HL-60 (cell line): ENCODE measurements around the gene RPL35A.

Experiments
- DNase-seq, 2 experiments: peaks; one replicate each; pipeline ENCODE4 v3.0.0-alpha.2; 2010 to 2020; ENCODE audit warnings: low read depth in 1 of 2, low spot score in 1 of 2
- H3K27ac ChIP-seq: fragments of 250-450 bp; sonication (Bioruptor Pico); replicated peaks from 2 replicates; pipeline ENCODE4 v1.5.1; 2020; ENCODE audit warnings: mild to moderate bottlenecking, moderate library complexity
- H3K27me3 ChIP-seq: fragments of 250-450 bp; sonication (Bioruptor Pico); 2 replicates; pipeline ENCODE4 v1.5.1; 2021; ENCODE audit warnings: mild to moderate bottlenecking, moderate library complexity; ENCODE audit not compliant: insufficient read depth, poor library complexity, severe bottlenecking
- H3K4me3 ChIP-seq: replicated peaks from 2 replicates; pipeline ENCODE4 v1.5.1; 2011; ENCODE audit warnings: mild to moderate bottlenecking, control low read depth, low read length; ENCODE audit not compliant: insufficient read depth
- GABPA ChIP-seq: IDR thresholded peaks from 2 replicates; pipeline ENCODE4 v1.6.1; 2012; ENCODE audit warnings: low read depth
- POLR2AphosphoS5 ChIP-seq: IDR thresholded peaks from 2 replicates; pipeline ENCODE4 v1.6.1; 2012; ENCODE audit warnings: low read depth
- SPI1 ChIP-seq: IDR thresholded peaks from 2 replicates; pipeline ENCODE4 v1.6.1; 2012; ENCODE audit warnings: low read depth, mild to moderate bottlenecking, borderline replicate concordance
- TF ChIP-seq, protein P1 (sequence below): IDR thresholded peaks from 2 replicates; pipeline ENCODE4 v1.6.1; 2012; ENCODE audit warnings: low read depth; ENCODE audit not compliant: insufficient replicate concordance
- TF ChIP-seq, protein P2 (sequence below): IDR thresholded peaks from one replicate; pipeline ENCODE4 v1.5.1; 2011; ENCODE audit warnings: low read length, control low read depth, inconsistent platforms; ENCODE audit not compliant: insufficient read depth

RPL35A gene

DNA sequence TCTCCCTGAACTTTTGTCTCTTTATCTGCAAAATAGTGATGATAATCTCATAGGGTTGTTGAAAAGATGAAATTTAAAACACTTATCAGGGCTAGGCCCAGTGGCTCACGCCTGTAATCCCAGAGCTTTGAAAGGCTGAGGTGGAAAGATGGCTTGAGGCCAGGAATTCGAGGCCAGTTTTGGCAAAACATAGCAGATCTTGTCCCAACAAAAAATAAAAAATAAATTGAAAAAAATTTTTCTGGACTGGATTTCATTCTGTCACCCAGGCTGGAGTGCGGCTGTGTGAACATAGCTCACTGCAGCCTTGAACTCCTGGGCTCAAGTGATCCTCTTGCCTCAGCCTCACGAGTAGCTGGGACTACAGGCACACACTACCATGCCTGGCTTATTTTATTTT is 39.7 kb downstream of the RPL35A start:
- TF ChIP-seq SPI1 (no peak), GABPA (no peak), POLR2AphosphoS5 (no peak)
- TF ChIP-seq, protein P1, sequence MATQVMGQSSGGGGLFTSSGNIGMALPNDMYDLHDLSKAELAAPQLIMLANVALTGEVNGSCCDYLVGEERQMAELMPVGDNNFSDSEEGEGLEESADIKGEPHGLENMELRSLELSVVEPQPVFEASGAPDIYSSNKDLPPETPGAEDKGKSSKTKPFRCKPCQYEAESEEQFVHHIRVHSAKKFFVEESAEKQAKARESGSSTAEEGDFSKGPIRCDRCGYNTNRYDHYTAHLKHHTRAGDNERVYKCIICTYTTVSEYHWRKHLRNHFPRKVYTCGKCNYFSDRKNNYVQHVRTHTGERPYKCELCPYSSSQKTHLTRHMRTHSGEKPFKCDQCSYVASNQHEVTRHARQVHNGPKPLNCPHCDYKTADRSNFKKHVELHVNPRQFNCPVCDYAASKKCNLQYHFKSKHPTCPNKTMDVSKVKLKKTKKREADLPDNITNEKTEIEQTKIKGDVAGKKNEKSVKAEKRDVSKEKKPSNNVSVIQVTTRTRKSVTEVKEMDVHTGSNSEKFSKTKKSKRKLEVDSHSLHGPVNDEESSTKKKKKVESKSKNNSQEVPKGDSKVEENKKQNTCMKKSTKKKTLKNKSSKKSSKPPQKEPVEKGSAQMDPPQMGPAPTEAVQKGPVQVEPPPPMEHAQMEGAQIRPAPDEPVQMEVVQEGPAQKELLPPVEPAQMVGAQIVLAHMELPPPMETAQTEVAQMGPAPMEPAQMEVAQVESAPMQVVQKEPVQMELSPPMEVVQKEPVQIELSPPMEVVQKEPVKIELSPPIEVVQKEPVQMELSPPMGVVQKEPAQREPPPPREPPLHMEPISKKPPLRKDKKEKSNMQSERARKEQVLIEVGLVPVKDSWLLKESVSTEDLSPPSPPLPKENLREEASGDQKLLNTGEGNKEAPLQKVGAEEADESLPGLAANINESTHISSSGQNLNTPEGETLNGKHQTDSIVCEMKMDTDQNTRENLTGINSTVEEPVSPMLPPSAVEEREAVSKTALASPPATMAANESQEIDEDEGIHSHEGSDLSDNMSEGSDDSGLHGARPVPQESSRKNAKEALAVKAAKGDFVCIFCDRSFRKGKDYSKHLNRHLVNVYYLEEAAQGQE: no peak
- TF ChIP-seq, protein P2, sequence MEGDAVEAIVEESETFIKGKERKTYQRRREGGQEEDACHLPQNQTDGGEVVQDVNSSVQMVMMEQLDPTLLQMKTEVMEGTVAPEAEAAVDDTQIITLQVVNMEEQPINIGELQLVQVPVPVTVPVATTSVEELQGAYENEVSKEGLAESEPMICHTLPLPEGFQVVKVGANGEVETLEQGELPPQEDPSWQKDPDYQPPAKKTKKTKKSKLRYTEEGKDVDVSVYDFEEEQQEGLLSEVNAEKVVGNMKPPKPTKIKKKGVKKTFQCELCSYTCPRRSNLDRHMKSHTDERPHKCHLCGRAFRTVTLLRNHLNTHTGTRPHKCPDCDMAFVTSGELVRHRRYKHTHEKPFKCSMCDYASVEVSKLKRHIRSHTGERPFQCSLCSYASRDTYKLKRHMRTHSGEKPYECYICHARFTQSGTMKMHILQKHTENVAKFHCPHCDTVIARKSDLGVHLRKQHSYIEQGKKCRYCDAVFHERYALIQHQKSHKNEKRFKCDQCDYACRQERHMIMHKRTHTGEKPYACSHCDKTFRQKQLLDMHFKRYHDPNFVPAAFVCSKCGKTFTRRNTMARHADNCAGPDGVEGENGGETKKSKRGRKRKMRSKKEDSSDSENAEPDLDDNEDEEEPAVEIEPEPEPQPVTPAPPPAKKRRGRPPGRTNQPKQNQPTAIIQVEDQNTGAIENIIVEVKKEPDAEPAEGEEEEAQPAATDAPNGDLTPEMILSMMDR: no peak
- no peak for DNase-seq

DNA sequence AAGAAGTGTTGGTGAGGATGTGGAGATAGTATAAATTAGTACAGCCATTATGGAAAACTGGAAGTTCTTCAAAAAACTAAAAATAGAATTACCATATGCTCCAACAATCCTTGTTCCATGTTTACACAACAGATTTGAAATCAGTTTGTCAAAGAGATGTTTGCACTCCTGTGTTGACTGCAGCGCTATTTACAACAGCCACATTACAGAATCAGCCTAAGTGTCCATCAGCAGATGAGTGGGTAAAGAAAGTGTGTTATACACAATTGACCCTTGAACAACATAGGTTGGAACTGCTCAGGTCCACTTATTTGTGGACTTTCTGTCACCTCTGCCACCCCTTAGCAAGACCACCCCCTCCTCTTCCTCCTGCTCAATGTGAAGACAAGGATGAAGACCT is 44.7 kb downstream of the RPL35A start:
- no peak for TF ChIP-seq SPI1
- TF ChIP-seq, protein P1: no peak
- TF ChIP-seq GABPA: no peak
- no peak for TF ChIP-seq POLR2AphosphoS5
- TF ChIP-seq, protein P2: no peak
- Histone ChIP-seq H3K27me3 (no peaks in the 10 kb centered on the region), H3K27ac (no peak overlapping the region), H3K4me3 (no peak overlapping the region)
- DNase-seq: no peak

More for the DNA sequence above, 39.7 kb downstream of the RPL35A start:
- H3K27me3 ChIP-seq: no peaks in the 10 kb centered on the region
- no peak overlapping the region for H3K27ac ChIP-seq
- H3K4me3 ChIP-seq: no peak overlapping the region

DNA sequence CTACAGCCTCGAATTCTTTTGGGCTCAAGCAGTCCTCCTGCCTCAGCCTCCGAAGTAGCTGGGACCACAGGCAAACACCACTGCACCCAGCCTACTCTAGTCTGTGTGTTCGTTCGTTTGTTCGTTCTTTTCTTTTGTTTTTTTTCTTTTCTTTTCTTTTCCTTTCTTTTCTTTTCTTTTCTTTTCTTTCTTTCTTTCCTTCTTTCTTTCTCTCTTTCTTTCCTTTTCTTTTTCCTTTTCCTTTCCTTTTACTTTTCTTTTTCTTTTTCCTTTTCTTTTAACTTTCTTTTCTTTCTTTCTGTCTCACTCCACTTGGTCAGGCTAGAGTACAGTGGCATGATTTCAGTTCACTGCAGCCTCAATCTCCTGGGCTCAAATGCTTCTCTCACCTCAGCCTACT is 46.9 kb downstream of the RPL35A start:
- Histone ChIP-seq H3K27me3 (no peaks in the 10 kb centered on the region), H3K27ac (no peak overlapping the region), H3K4me3 (no peak overlapping the region)
- DNase-seq: no peak
- TF ChIP-seq SPI1: no peak
- TF ChIP-seq, protein P2: no peak
- TF ChIP-seq, protein P1: no peak
- no peak for TF ChIP-seq POLR2AphosphoS5
- TF ChIP-seq GABPA: no peak
